ENCODE results near the gene ARID2.

- TF ChIP-seq CTCF (IDR thresholded peaks at IDR 0.05; ENCODE audit: low read depth, low read length, poor library complexity, severe bottlenecking): no peak
- TF ChIP-seq EZH2phosphoT487 (IDR thresholded peaks at IDR 0.05; ENCODE audit: borderline replicate concordance, low read length): no peak
Observed at GRCh38 chr12:45721369-45721768, 8.1 kb upstream of the ARID2 start.

All from DOHH2 (cell line).